ENCODE data around the gene RBM7. TPM values are rescaled to one million over a fixed set of nuclear protein-coding genes. Genes with fewer than 3 reads are reported as not detected.

The RBM7 gene
- total and polyA plus RNA-seq, 2 of the 8 experiments (the other 6 are each of a cell fraction or from before 2014, with no cell fraction given): 18.0 to 45.7 TPM

DNA sequence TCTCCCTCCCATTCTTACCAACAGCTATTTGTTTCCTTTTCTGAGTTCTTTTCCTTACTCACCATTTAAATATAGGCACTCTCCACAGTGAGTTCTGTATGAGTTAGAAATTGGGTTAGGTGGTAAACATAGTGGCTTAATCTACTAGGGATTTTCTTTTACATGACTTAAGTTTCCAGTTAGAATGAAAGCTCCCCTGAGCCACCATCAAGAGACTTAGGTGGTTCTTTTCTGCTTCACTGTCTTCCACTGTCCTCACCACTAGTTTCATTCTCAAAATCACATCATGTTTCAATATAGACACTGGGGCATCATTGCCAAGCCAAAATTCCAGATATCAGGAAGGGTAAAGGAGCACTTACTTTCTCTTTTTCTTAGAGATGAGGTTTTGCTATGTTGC, 29.8 kb downstream of the RBM7 start:
- H3K9ac ChIP-seq (replicated peaks in 1 of 4; ENCODE audit: extremely low read depth in 1 of 4, low read depth in 3 of 4, low read length in 3 of 4): no peak overlapping the region
- H3K4me3 ChIP-seq (ENCODE audit: extremely low read depth in 1 of 4, insufficient read depth in 2 of 4, low read depth in 3 of 4, low read length in 4 of 4): no peak overlapping the region
- no peak overlapping the region for H3K23ac ChIP-seq (ENCODE audit: insufficient read length)
- TF ChIP-seq PHF8 (conservative IDR thresholded peaks at IDR 0.05; ENCODE audit: low read depth, low read length) (no peak), CHD1 (IDR thresholded peaks at IDR 0.05; ENCODE audit: low read depth, low read length) (no peak), BCL11A (IDR thresholded peaks at IDR 0.05; ENCODE audit: low read depth in 2 of 2, low read length in 2 of 2) (no peak), HDAC6 (IDR thresholded peaks at IDR 0.05; ENCODE audit: low read depth, low read length) (no peak), POLR2AphosphoS5 (IDR thresholded peaks at IDR 0.05; ENCODE audit: low read depth, low read length) (no peak), CBX8 (IDR thresholded peaks at IDR 0.05; ENCODE audit: borderline replicate concordance, low read depth, low read length) (no peak), TCF12 (IDR thresholded peaks at IDR 0.05; ENCODE audit: low read depth, low read length) (no peak)
- no peak overlapping the region for H3K4me2 ChIP-seq (ENCODE audit: insufficient read depth in 1 of 2, low read depth in 2 of 2, low read length in 2 of 2)
- H3K4ac ChIP-seq (replicated peaks; ENCODE audit: insufficient read length, low read depth, low read length): no peak overlapping the region
- H4K5ac ChIP-seq (ENCODE audit: insufficient read length, low read depth, low read length): no peak overlapping the region
- H3K56ac ChIP-seq (replicated peaks; ENCODE audit: insufficient read length, low read depth, low read length): no peak overlapping the region
- H3K4me1 ChIP-seq (replicated peaks in 1 of 4; ENCODE audit: control insufficient read depth in 3 of 4, insufficient read depth in 4 of 4, low read length in 3 of 4): peaks cover 0 to 2% (median 0%) of the 10 kb centered on the region in 4 experiments; a peak in 2 of 7 replicates
- no peak overlapping the region for H2AFZ ChIP-seq (ENCODE audit: low read length)
- DNase-seq (ENCODE audit: low read depth in 1 of 2, low spot score in 2 of 2) (no peak), FAIRE-seq (no peak)
- no peaks in the 10 kb centered on the region for H3K9me3 ChIP-seq (ENCODE audit: insufficient read depth in 2 of 2, low read depth in 1 of 2, low read length in 1 of 2)
- no peak overlapping the region for H2BK120ac ChIP-seq (replicated peaks; ENCODE audit: low read depth, low read length)
- ChIA-PET POLR2A (ENCODE audit: partially characterized antibody) (interaction anchor here (1.2 kb wide), 1 partner anchor 9 kb away, joined by 3 read pairs; the partner anchor contains the start of gene REXO2), CTCF (ENCODE audit: partially characterized antibody) (interaction anchor here (1.4 to 1.5 kb wide), 2 partner anchors 11 to 534 kb away, joined by 4 to 5 read pairs; no protein-coding TSS in a partner anchor)
- H2BK15ac ChIP-seq (ENCODE audit: low read length): no peak overlapping the region
- no peaks in the 10 kb centered on the region for H4K20me1 ChIP-seq (replicated peaks in 1 of 2; ENCODE audit: control insufficient read depth in 1 of 2, insufficient read depth in 2 of 2, low read length in 2 of 2)
- H4K91ac ChIP-seq (replicated peaks; ENCODE audit: insufficient read length, low read length): no peak overlapping the region
- no peaks in the 10 kb centered on the region for H3K27me3 ChIP-seq (replicated peaks in 1 of 4; ENCODE audit: control insufficient read depth in 3 of 4, extremely low read depth in 1 of 4, insufficient read depth in 3 of 4, low read length in 3 of 4)
- H2BK20ac ChIP-seq (ENCODE audit: low read length): no peak overlapping the region
- no peak overlapping the region for H3K27ac ChIP-seq (ENCODE audit: low read depth, low read length)
- no peak overlapping the region for H4K8ac ChIP-seq (ENCODE audit: extremely low read depth, insufficient read depth, low read length)
- H2BK12ac ChIP-seq (ENCODE audit: low read depth, low read length): no peak overlapping the region
- no peaks in the 10 kb centered on the region for H3K79me1 ChIP-seq (ENCODE audit: low read depth, low read length)
- H3K79me2 ChIP-seq (ENCODE audit: control insufficient read depth in 1 of 2, insufficient read depth in 2 of 2, low read length in 2 of 2): no peaks in the 10 kb centered on the region
- H3K23me2 ChIP-seq (ENCODE audit: low read depth, low read length): no peaks in the 10 kb centered on the region
- no peaks in the 10 kb centered on the region; a peak in 1 of 8 replicates for H3K36me3 ChIP-seq (ENCODE audit: control insufficient read depth in 2 of 4, insufficient read depth in 4 of 4, low read length in 3 of 4)
- no peak overlapping the region for H3K14ac ChIP-seq (ENCODE audit: insufficient read length)
- H3K18ac ChIP-seq (ENCODE audit: extremely low read depth, low read length): no peak overlapping the region
- no peak overlapping the region for H2BK5ac ChIP-seq (ENCODE audit: low read depth, low read length)
- no peak overlapping the region for H2AK5ac ChIP-seq (ENCODE audit: low read depth, low read length)
